Naive thymus-derived CD4-positive, alpha-beta T cell (primary cell): Measurements from ENCODE around the gene GDPD1. TPM values are rescaled to one million over a fixed set of nuclear protein-coding genes. Genes with fewer than 3 reads are reported as not detected.

Experiments
- polyA plus RNA-seq, 2 donors: library from polyadenylated mRNA; unstranded; fragments of 300-500 nt; fragmentation: Illumina TruSeq; gene quantifications; one replicate each; pipeline ENCODE4 v1.2.3, GENCODE V29; 2021
- total RNA-seq, 6 experiments: library from RNA in 5 of 6; stranded (reverse) in 5 of 6; gene quantifications; 1 replicate in 5 of 6; 2 replicates in 1 of 6; pipeline ENCODE4 v1.2.3 and lab custom pipeline; 2021 to 2026

Gene GDPD1
- total and polyA plus RNA-seq, 7 experiments from 2014 or later, result 0.85 to 6.0 (median 3.8) TPM

Other genes starting within 250 kb of the GDPD1 start
- 10 to 100 TPM; 13.1 to 25.2 (median 22.4) TPM for gene TRIM37, start 113.6 kb upstream of the GDPD1 start, total RNA-seq
- 1 to 10 TPM; 6.7 to 8.6 TPM for gene TRIM37, start 113.6 kb upstream of the GDPD1 start, polyA plus RNA-seq
- gene SKA2, start 65.3 kb upstream of the GDPD1 start, total RNA-seq, result 10 to 100 TPM; 11.0 to 58.1 (median 13.5) TPM
- gene SKA2, start 65.3 kb upstream of the GDPD1 start, polyA plus RNA-seq, result 10 to 100 TPM; 40.4 to 48.7 TPM
- 10 to 100 TPM in 1 of 5 experiments, 1 to 10 TPM in 1, under 1 TPM in 3; 0.61 to 41.9 (median 1.00) TPM for gene PRR11, start 64.8 kb upstream of the GDPD1 start, total RNA-seq
- under 1 TPM; 0.07 to 0.55 TPM for gene PRR11, start 64.8 kb upstream of the GDPD1 start, polyA plus RNA-seq
- 10 to 100 TPM in 4 of 5 experiments, 1 to 10 TPM in 1; 8.3 to 21.9 (median 19.2) TPM for gene SMG8, start 10.5 kb upstream of the GDPD1 start, total RNA-seq
- gene SMG8, start 10.5 kb upstream of the GDPD1 start, polyA plus RNA-seq, result 10 to 100 TPM; 14.8 to 19.1 TPM
- gene YPEL2, start 111.1 kb downstream of the GDPD1 start, total RNA-seq, result 10 to 100 TPM; 10.6 to 52.0 (median 46.8) TPM
- 10 to 100 TPM; 17.7 to 25.1 TPM for gene YPEL2, start 111.1 kb downstream of the GDPD1 start, polyA plus RNA-seq